ENCODE data around the gene RAB36. TPM values are rescaled to one million over a fixed set of nuclear protein-coding genes. Genes with fewer than 3 reads are reported as not detected.

Gene RAB36
- total RNA-seq, 3 donors from 2014 or later (not counting 1 experiment from before 2014, with no cell fraction given): 1.7 to 2.9 (median 2.6) TPM

DNA sequence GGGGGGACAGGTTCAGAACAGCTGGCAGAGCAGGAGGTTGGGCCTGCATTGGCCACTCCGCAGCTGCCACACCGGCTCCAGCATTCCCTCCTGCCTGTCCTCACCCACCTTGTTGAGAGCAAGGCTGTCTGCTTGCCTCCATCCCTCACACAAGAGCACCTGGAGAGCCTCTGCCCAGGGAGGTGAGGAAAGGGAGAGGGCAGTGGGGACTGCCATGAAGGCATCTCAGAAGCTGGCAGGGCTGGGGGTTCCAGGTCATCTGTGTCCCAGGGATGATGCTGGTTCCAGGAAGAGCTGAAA, 30.6 kb upstream of the RAB36 start:
- TF ChIP-seq, protein P1, sequence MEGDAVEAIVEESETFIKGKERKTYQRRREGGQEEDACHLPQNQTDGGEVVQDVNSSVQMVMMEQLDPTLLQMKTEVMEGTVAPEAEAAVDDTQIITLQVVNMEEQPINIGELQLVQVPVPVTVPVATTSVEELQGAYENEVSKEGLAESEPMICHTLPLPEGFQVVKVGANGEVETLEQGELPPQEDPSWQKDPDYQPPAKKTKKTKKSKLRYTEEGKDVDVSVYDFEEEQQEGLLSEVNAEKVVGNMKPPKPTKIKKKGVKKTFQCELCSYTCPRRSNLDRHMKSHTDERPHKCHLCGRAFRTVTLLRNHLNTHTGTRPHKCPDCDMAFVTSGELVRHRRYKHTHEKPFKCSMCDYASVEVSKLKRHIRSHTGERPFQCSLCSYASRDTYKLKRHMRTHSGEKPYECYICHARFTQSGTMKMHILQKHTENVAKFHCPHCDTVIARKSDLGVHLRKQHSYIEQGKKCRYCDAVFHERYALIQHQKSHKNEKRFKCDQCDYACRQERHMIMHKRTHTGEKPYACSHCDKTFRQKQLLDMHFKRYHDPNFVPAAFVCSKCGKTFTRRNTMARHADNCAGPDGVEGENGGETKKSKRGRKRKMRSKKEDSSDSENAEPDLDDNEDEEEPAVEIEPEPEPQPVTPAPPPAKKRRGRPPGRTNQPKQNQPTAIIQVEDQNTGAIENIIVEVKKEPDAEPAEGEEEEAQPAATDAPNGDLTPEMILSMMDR (IDR thresholded peaks at IDR 0.05): no peak
- H3K27ac ChIP-seq (ENCODE audit: low read length): no peak overlapping the region
- H3K4me3 ChIP-seq (ENCODE audit: low read length): no peak overlapping the region
- H3K4me1 ChIP-seq (ENCODE audit: control insufficient read depth, insufficient read depth, low read length): peaks cover 9% of the 10 kb centered on the region
- no peaks in the 10 kb centered on the region for H3K9me3 ChIP-seq (ENCODE audit: control insufficient read depth, insufficient read depth, low read length)
- peaks cover 6% of the 10 kb centered on the region in 2 donors for H3K4me1 Mint-ChIP-seq
- no peak for ATAC-seq
- intact Hi-C loops (cut with micrococcal nuclease): no loop called here
- H3K36me3 ChIP-seq (ENCODE audit: control insufficient read depth, insufficient read depth, low read length): no peaks in the 10 kb centered on the region
- 100% methylated on average over 2 of the region's 2 CpGs for WGBS (ENCODE audit: insufficient coverage)
- H3K27me3 ChIP-seq (ENCODE audit: control insufficient read depth, insufficient read depth, low read length): no peaks in the 10 kb centered on the region
- DNase-seq: no peak
- no peaks in the 10 kb centered on the region for H3K9me3 Mint-ChIP-seq
- no peak overlapping the region for H3K27ac Mint-ChIP-seq
- no peaks in the 10 kb centered on the region for H3K36me3 Mint-ChIP-seq
- no peaks in the 10 kb centered on the region for H3K27me3 Mint-ChIP-seq (ENCODE audit: low read depth in 2 of 2)
- H3K4me3 Mint-ChIP-seq: no peak overlapping the region

DNA sequence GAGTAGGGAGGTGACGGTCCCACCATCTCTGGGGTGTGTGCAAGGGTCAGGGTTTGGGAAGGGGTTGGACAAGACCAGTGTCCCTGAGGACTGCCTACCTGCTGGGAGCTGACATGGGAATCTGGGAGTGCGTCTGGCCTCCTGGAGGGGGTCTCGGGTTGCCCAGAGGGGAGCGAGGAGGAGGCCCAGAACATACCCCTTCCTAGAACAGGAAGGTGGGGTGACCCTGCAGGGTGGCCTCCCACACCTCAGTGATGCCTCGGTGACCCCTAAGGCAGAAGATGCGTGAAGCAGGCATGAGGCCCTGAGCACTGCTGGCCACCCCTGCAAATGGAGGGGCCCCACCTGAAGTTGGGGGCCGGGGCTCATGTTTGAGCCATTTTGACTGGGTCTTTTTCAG, 29.9 kb upstream of the RAB36 start:
- no peaks in the 10 kb centered on the region for H3K27me3 ChIP-seq (ENCODE audit: control insufficient read depth, insufficient read depth, low read length)
- peaks cover 16% of the 10 kb centered on the region for H3K4me1 ChIP-seq (ENCODE audit: control insufficient read depth, insufficient read depth, low read length)
- no peaks in the 10 kb centered on the region for H3K9me3 ChIP-seq (ENCODE audit: control insufficient read depth, insufficient read depth, low read length)
- H3K36me3 ChIP-seq (ENCODE audit: control insufficient read depth, insufficient read depth, low read length): no peaks in the 10 kb centered on the region
- TF ChIP-seq, protein P1 (IDR thresholded peaks at IDR 0.05): no peak
- Mint-ChIP-seq H3K4me3 (no peak overlapping the region), H3K9me3 (no peaks in the 10 kb centered on the region), H3K36me3 (no peaks in the 10 kb centered on the region), H3K27ac (no peak overlapping the region), H3K27me3 (ENCODE audit: low read depth in 2 of 2) (no peaks in the 10 kb centered on the region), H3K4me1 (peaks cover 9 to 10% of the 10 kb centered on the region in 2 donors)
- no peak overlapping the region for H3K4me3 ChIP-seq (ENCODE audit: low read length)
- ATAC-seq (no peak), DNase-seq (no peak)
- H3K27ac ChIP-seq (ENCODE audit: low read length): no peak overlapping the region
- intact Hi-C loops (cut with micrococcal nuclease): no loop called here
- 85% methylated on average over 6 of the region's 7 CpGs for WGBS (ENCODE audit: insufficient coverage)

DNA sequence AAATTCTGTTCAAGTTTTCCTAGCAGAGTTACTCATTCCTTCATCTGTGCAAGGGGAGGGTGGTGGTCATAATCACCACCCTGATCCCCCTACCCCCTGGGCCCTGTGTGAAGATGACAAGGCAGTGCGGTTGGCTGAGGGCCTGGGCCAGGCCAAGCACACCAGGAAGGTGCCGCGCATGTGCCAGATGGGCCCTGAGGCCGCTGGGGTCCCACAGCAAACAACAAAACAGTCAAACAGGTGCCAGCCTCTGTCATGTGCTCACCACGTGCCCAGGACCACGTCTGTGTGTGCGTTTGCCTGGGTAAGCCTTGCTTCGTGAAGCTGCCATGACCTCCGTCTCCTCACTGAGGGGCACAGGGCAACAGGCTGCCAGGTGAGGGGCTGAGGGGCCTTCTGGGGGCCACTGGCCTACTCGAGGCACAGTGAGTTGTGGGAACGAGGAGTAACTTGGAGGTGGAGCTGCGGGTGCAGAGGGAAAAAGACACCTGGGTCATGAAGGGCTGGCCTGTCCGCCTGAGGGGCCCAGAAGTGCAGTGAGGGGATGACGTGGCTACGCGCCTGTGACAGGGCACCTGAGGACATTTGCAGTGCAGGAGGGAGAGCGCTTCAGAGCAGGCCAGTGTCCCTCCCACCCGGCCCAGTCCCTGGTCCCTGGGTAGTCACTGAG, 29.3 kb upstream of the RAB36 start:
- no peak overlapping the region for H3K27ac Mint-ChIP-seq
- WGBS (ENCODE audit: insufficient coverage): 76% methylated on average over 18 of the region's 18 CpGs

More for the DNA sequence above, 29.3 kb upstream of the RAB36 start:
- H3K9me3 Mint-ChIP-seq: no peaks in the 10 kb centered on the region
- Histone ChIP-seq H3K4me3 (ENCODE audit: low read length) (no peak overlapping the region), H3K27ac (ENCODE audit: low read length) (no peak overlapping the region), H3K4me1 (ENCODE audit: control insufficient read depth, insufficient read depth, low read length) (peaks cover 16% of the 10 kb centered on the region), H3K27me3 (ENCODE audit: control insufficient read depth, insufficient read depth, low read length) (no peaks in the 10 kb centered on the region), H3K9me3 (ENCODE audit: control insufficient read depth, insufficient read depth, low read length) (no peaks in the 10 kb centered on the region), H3K36me3 (ENCODE audit: control insufficient read depth, insufficient read depth, low read length) (no peaks in the 10 kb centered on the region)
- no peaks in the 10 kb centered on the region for H3K36me3 Mint-ChIP-seq
- TF ChIP-seq, protein P1 (IDR thresholded peaks at IDR 0.05): no peak
- no peak for DNase-seq
- H3K4me3 Mint-ChIP-seq: no peak overlapping the region
- no peaks in the 10 kb centered on the region for H3K27me3 Mint-ChIP-seq (ENCODE audit: low read depth in 2 of 2)
- H3K4me1 Mint-ChIP-seq: peaks cover 9 to 10% of the 10 kb centered on the region in 2 donors
- intact Hi-C loops (cut with micrococcal nuclease): no loop called here
- no peak for ATAC-seq
